Cardiac fibroblast (primary cell): ENCODE data around the gene YIF1A.

Source experiments
- DNase-seq, 2 donors: peaks; one replicate each; pipeline versions ENCODE4 v3.0.0 to v3.0.0-alpha.2; 2010; ENCODE audit warnings: low read depth in 2 of 2
- H3K4me3 ChIP-seq, 2 donors: replicated peaks in 1 of 2; 1 replicate in 1 of 2; 2 replicates in 1 of 2; pipeline ENCODE4 v1.5.1; 2011; ENCODE audit warnings: low read depth in 2 of 2, low read length in 2 of 2, mild to moderate bottlenecking in 2 of 2, moderate library complexity in 1 of 2
- CTCF ChIP-seq: IDR thresholded peaks from one replicate; pipeline ENCODE4 v1.5.1; 2011; ENCODE audit warnings: low read depth, mild to moderate bottlenecking, low read length, inconsistent platforms

YIF1A gene

DNA sequence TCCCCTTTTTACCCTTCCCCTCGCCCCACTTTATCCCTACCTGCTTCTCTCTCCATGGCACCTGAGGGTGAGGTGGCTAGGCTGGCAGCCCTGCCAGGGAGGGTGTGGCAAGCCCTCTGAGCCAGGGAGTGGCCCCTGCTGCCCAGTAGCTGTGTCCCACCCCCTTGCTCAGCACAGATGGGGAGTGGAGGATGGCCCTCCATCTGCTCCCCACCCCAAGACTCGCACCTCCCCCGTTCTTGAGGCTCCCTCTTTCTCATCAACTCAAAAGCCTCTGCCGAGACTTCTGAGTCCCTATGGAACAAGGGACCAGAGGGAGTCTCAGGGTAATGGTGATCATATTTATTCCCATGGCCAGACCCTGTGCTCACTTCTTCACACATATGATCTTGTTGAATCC lies 4.4 kb upstream of the YIF1A start:
- TF ChIP-seq CTCF: no peak
- DNase-seq: no peak
- no peak overlapping the region for H3K4me3 ChIP-seq

DNA sequence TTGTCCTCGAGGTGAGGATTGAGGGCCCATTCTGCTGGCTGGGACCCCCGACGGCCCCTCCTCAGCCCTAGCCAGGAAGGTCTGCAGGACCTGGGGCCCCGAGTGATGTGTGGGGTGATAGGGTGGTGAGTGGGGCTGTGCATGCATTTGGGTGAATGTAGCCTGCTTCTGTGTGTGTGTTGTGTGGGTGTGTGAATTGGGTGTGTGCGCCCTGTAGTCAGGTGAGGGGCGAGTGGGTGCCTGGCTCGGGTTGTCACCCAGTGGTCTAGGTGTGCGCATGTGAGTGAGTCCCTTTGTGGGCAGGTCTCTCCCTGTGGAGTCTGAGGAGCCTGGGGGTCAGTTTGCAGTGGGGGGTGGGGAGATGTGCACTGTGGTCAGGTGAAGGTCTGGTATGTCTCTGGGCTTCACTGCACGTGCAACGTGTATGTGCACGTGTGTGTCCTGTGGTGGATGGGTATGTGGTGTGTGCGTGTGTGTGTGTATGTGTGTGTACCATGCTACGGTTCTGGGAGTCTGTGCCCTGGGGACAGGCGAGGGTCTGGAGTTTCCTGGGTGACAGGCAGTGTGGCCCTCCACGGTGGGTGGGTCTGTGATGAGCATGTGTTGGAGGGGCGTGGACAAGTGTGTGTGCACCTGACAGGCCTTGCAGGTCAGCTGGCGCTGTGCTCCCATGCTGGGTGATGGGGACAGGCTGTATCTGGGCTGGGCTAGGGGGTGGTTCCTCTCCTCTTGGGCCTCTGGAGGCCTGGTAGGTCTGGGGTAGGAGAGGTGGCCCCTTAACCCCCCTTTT lies 3.8 kb upstream of the YIF1A start:
- TF ChIP-seq CTCF: no peak
- DNase-seq: no peak
- no peak overlapping the region for H3K4me3 ChIP-seq

- H3K4me3 ChIP-seq: no peak within 1 kb of the TSS
- no peak for TF ChIP-seq CTCF
- no peak for DNase-seq
Observed at GRCh38 chr11:66291706-66292542, 3.0 kb upstream of the YIF1A start, which contains the start of gene TMEM151A. TMEM151A (plus strand) TSS chr11:66291894; CDS start chr11:66292014, 120 bp downstream.

DNA sequence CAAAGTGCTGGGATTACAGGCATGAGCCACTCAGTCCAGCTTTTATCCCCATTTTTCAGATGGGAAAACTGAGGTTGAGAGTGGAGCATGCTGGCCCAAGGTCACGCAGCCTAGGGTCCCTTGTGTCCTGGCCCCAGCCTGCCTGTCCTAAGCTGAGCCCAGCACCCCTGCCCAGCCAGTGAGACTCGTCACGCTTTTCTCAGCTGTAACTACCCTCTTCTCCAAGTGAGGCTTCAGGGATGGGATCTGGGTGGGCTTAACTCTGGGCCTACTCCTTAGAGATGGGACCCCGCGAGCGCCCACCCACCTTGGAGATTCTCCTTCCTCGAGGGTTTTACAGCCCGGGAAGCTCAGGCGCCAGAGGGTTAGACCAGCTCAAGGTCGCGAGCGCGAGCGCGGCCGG lies 2.4 kb upstream of the YIF1A start:
- no peak for DNase-seq
- H3K4me3 ChIP-seq: no peak overlapping the region
- no peak for TF ChIP-seq CTCF

GRCh38 chr11:66290330-66290621 lies 1.3 kb upstream of the YIF1A start:
- TF ChIP-seq CTCF: no peak
- H3K4me3 ChIP-seq: peak overlapping the region in 1 of 2 donors; percentile 74
- DNase-seq: no peak

DNA sequence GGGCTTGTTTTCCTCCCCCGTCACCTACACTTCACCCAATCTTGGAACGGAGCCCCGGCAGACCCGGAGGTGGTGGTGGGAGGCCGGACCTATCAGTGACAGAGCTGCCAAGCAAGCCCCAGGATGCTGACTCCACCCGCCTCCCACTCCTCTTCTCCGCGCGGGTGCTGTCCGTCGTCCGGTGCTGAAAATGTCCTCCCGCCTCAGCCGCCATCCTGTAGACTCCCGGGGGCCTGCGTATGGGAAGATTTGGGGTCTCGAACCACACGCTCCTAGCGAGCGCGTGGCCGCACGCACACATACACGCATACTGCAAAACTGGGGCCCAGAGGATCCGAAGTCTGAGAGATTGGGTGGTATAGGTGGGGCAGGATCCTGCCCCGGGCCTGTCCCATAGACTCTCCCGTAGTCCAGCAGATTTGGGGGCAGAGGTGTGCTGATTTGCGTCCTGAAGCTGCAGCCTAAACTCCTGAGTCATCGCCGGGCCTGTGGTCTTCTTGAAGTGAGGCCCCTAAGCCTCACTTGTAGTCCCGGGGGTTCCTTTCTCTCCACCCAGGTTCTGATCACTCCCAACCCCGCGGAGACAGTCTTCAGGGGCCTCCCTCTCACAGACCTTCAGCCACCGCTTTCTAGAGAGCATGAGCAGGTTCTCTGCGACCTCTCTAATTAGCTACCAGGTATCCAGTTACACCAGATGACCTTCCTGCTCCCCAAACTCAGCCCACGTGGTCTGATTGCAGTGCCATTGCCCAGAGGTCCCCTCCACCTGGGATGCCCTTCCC lies 796 bp upstream of the YIF1A start:
- TF ChIP-seq CTCF: no peak
- peak overlapping the region; percentile 74 to 78 for H3K4me3 ChIP-seq
- peak in 1 of 2 donors; percentile 16 for DNase-seq
